ENCODE results near the gene WFDC8.

The WFDC8 gene

GRCh38 chr20:45547206-45547770 lies 31.8 kb downstream of the WFDC8 start, which contains the start of gene EPPIN:
Gene EPPIN, minus strand, starts transcription at chr20:45547401. Its CDS starts 44 bp downstream, at chr20:45547357.
- DNase-seq = no peak

GRCh38 chr20:45545754-45546453 lies 33.2 kb downstream of the WFDC8 start:
- peak; percentile 1 for DNase-seq

- DNase-seq = no peak
Observed at GRCh38 chr20:45545351-45545750, 33.7 kb downstream of the WFDC8 start.

GRCh38 chr20:45539382-45539781 lies 39.7 kb downstream of the WFDC8 start, which contains the start of gene WFDC6:
Gene WFDC6, minus strand, starts transcription at chr20:45539482. Its CDS starts 75 bp downstream, at chr20:45539407.
- DNase-seq = no peak

- DNase-seq = no peak
Observed at GRCh38 chr20:45538209-45538799, 40.8 kb downstream of the WFDC8 start.

GRCh38 chr20:45527294-45527693 lies 51.8 kb downstream of the WFDC8 start:
- no peak for DNase-seq

GRCh38 chr20:45523821-45524220 lies 55.3 kb downstream of the WFDC8 start:
- DNase-seq = no peak

GRCh38 chr20:45518282-45518681 lies 60.8 kb downstream of the WFDC8 start:
- DNase-seq = no peak

- DNase-seq = no peak
Observed at GRCh38 chr20:45515147-45515913, 63.8 kb downstream of the WFDC8 start, which contains the start of gene SPINT3. Gene SPINT3, minus strand, starts transcription at chr20:45515622. Its CDS starts 14 bp downstream, at chr20:45515608.

GRCh38 chr20:45510242-45510862 lies 68.7 kb downstream of the WFDC8 start:
- no peak for DNase-seq

GRCh38 chr20:45509091-45509490 lies 70.0 kb downstream of the WFDC8 start:
- no peak for DNase-seq

- DNase-seq = no peak
Observed at GRCh38 chr20:45508068-45508886, 70.8 kb downstream of the WFDC8 start.

GRCh38 chr20:45507011-45507820 lies 71.9 kb downstream of the WFDC8 start:
- no peak for DNase-seq

GRCh38 chr20:45506398-45506797 lies 72.7 kb downstream of the WFDC8 start:
- DNase-seq = no peak

GRCh38 chr20:45503403-45503802 lies 75.7 kb downstream of the WFDC8 start:
- DNase-seq = no peak

- DNase-seq = no peak
Observed at GRCh38 chr20:45502561-45502960, 76.5 kb downstream of the WFDC8 start.

Data from CD4-positive, alpha-beta T cell treated with Interleukin-12 subunit alpha and Interleukin-12 subunit beta, for 1 hour (primary cell).